ENCODE results near the gene PROCR.
"Not testable (repeated sequence)": the region's sequence is repeated elsewhere in the genome, so short reads cannot be mapped to it uniquely, and the experiment has no call there.

DNA sequence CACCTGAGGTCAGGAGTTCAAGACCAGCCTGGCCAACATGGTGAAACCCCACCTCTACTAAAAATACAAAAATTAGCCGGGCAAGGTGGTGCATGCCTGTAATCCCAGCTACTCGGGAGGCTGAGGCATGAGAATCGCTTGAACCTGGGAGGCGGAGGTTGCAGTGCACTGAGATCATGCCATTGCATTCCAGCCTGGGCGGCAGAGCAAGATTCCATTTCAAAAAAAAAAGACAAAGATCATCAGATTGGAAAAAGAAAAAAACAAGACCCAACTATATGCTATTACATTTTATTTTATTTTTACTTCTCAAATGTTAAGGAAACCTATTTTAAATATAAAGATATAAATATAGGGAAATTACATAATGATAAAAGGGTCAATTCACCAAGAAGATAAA is 29.6 kb downstream of the PROCR start:
- not testable (repeated sequence) for TF ChIP-seq POLR2AphosphoS5 (IDR thresholded peaks at IDR 0.05; ENCODE audit: insufficient read depth in 1 of 2, low read depth in 1 of 2); POLR2A (IDR thresholded peaks at IDR 0.05)
- TF ChIP-seq, protein P1, sequence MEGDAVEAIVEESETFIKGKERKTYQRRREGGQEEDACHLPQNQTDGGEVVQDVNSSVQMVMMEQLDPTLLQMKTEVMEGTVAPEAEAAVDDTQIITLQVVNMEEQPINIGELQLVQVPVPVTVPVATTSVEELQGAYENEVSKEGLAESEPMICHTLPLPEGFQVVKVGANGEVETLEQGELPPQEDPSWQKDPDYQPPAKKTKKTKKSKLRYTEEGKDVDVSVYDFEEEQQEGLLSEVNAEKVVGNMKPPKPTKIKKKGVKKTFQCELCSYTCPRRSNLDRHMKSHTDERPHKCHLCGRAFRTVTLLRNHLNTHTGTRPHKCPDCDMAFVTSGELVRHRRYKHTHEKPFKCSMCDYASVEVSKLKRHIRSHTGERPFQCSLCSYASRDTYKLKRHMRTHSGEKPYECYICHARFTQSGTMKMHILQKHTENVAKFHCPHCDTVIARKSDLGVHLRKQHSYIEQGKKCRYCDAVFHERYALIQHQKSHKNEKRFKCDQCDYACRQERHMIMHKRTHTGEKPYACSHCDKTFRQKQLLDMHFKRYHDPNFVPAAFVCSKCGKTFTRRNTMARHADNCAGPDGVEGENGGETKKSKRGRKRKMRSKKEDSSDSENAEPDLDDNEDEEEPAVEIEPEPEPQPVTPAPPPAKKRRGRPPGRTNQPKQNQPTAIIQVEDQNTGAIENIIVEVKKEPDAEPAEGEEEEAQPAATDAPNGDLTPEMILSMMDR (IDR thresholded peaks at IDR 0.05), result not testable (repeated sequence)
